Thoracic aorta (tissue), 2 donors: ENCODE data around the gene TGIF2. TPM values are rescaled to one million over a fixed set of nuclear protein-coding genes. Genes with fewer than 3 reads are reported as not detected.

ENCODE experiments used
- ATAC-seq: fragments of 150-250 bp; one replicate; pipeline ENCODE4 v1.8.0; 2017; ENCODE audit warnings: low read depth; ENCODE audit not compliant: insufficient number of reproducible peaks, low FRiP score
- DNase-seq: peaks from one replicate; pipeline ENCODE4 v3.0.0-alpha.2; 2020; ENCODE audit warnings: low spot score
- H3K27ac ChIP-seq, 2 donors: fragments of 200-600 bp; sonication (generic); 1 replicate in 1 of 2; 2 replicates in 1 of 2; pipeline ENCODE4 v1.5.1; 2016; ENCODE audit warnings: mild to moderate bottlenecking in 2 of 2, moderate library complexity in 2 of 2
- H3K27me3 ChIP-seq: fragments of 200-600 bp; sonication (generic); replicated peaks from 2 replicates; pipeline ENCODE4 v1.6.0; 2016; ENCODE audit warnings: mild to moderate bottlenecking; ENCODE audit not compliant: insufficient read depth
- H3K36me3 ChIP-seq: fragments of 200-600 bp; sonication (generic); one replicate; pipeline ENCODE4 v1.5.1; 2016
- H3K4me1 ChIP-seq, 2 donors: fragments of 200-600 bp; sonication (generic); 1 replicate in 1 of 2; 2 replicates in 1 of 2; pipeline versions ENCODE4 v1.5.1 to v1.6.0; 2016; ENCODE audit warnings: low read depth in 2 of 2, mild to moderate bottlenecking in 1 of 2; ENCODE audit not compliant: control insufficient read depth in 1 of 2
- H3K4me3 ChIP-seq: fragments of 200-600 bp; sonication (generic); 2 replicates; pipeline ENCODE4 v1.5.1; 2016; ENCODE audit warnings: mild to moderate bottlenecking
- H3K9me3 ChIP-seq: fragments of 200-600 bp; sonication (generic); 2 replicates; pipeline ENCODE4 v1.5.1; 2016
- total RNA-seq, 2 donors: library from RNA; depleted of rRNA; stranded (reverse); fragments of >200 nt; gene quantifications; one replicate each; pipeline versions ENCODE4 v1.1.0 to v1.2.3, GENCODE V29; 2016
- TF ChIP-seq, protein P1 (sequence below): fragments of 200-600 bp; sonication (generic); IDR thresholded peaks from one replicate; pipeline ENCODE4 v1.5.1; 2019; ENCODE audit warnings: antibody characterized with exemption

Gene TGIF2
- total RNA-seq, 2 donors from 2014 or later, result 13.4 to 14.2 TPM

DNA sequence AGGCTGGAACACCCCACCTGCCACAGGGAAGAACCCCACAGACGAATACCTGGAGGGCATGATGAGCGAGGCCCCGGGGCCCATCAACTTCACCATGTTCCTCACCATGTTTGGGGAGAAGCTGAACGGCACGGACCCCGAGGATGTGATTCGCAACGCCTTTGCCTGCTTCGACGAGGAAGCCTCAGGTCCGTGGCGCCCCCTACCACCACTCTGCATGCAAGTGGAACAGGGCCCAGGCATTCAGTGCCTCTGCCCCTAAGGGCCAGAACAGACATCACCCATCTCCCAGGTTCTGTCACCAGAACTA, 25.4 kb upstream of the TGIF2 start:
- Histone ChIP-seq H3K4me3 (no peak overlapping the region), H3K36me3 (peaks cover 37% of the 10 kb centered on the region)

DNA sequence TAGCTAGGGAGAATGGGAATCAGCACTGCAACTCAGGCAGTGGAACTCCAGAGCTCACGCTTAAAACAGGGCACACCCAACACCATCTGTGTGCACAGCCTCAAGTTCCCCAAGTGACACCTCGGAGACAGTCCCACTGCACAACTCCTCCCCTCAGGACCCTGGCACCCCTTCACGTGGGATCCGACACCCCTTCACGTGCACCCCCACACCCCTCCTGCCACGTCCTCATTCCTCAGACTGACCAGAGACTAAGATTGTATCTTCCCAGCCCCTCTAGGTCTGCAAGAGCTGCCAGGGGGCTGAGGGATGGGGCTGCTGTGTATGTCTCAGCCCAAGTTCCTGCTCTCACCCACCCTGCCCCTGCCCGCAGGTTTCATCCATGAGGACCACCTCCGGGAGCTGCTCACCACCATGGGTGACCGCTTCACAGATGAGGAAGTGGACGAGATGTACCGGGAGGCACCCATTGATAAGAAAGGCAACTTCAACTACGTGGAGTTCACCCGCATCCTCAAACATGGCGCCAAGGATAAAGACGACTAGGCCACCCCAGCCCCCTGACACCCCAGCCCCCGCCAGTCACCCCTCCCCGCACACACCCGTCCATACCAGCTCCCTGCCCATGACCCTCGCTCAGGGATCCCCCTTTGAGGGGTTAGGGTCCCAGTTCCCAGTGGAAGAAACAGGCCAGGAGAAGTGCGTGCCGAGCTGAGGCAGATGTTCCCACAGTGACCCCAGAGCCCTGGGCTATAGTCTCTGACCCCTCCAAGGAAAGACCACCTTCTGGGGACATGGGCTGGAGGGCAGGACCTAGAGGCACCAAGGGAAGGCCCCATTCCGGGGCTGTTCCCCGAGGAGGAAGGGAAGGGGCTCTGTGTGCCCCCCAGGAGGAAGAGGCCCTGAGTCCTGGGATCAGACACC, 24.4 kb upstream of the TGIF2 start:
- H3K4me1 ChIP-seq, result peaks cover 12 to 68% of the 10 kb centered on the region in 2 donors
- no peak for DNase-seq
- no peak overlapping the region for H3K4me3 ChIP-seq
- H3K27ac ChIP-seq, result peak overlapping the region in 1 of 2 donors; percentile 66
- TF ChIP-seq, protein P1, sequence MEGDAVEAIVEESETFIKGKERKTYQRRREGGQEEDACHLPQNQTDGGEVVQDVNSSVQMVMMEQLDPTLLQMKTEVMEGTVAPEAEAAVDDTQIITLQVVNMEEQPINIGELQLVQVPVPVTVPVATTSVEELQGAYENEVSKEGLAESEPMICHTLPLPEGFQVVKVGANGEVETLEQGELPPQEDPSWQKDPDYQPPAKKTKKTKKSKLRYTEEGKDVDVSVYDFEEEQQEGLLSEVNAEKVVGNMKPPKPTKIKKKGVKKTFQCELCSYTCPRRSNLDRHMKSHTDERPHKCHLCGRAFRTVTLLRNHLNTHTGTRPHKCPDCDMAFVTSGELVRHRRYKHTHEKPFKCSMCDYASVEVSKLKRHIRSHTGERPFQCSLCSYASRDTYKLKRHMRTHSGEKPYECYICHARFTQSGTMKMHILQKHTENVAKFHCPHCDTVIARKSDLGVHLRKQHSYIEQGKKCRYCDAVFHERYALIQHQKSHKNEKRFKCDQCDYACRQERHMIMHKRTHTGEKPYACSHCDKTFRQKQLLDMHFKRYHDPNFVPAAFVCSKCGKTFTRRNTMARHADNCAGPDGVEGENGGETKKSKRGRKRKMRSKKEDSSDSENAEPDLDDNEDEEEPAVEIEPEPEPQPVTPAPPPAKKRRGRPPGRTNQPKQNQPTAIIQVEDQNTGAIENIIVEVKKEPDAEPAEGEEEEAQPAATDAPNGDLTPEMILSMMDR, result no peak
- peaks cover 37% of the 10 kb centered on the region for H3K36me3 ChIP-seq
- H3K27me3 ChIP-seq, result no peaks in the 10 kb centered on the region
- H3K9me3 ChIP-seq, result no peaks in the 10 kb centered on the region
- no peak for ATAC-seq

More for the DNA sequence above, 25.4 kb upstream of the TGIF2 start:
- TF ChIP-seq, protein P1, result no peak
- H3K4me1 ChIP-seq, result peaks cover 12 to 76% of the 10 kb centered on the region in 2 donors
- peak overlapping the region in 1 of 2 donors; percentile 57 for H3K27ac ChIP-seq
- no peak for ATAC-seq
- H3K9me3 ChIP-seq, result no peaks in the 10 kb centered on the region
- no peak for DNase-seq
- H3K27me3 ChIP-seq, result no peaks in the 10 kb centered on the region

DNA sequence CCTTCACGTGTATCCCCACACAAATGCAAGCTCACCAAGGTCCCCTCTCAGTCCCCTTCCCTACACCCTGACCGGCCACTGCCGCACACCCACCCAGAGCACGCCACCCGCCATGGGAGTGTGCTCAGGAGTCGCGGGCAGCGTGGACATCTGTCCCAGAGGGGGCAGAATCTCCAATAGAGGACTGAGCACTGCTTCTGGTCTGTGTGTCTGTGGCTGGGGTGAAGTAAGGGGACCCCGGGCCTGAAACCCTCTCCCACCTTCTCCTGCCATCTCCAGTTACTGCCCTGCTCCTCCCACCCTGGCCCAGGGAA, 23.8 kb upstream of the TGIF2 start:
- Histone ChIP-seq H3K4me3 (no peak overlapping the region), H3K27ac (peak overlapping the region; percentile 66 to 75), H3K4me1 (peaks cover 11 to 62% of the 10 kb centered on the region in 2 donors), H3K27me3 (no peaks in the 10 kb centered on the region), H3K9me3 (no peaks in the 10 kb centered on the region), H3K36me3 (peaks cover 37% of the 10 kb centered on the region)
- TF ChIP-seq, protein P1, result no peak
- ATAC-seq, result no peak
- DNase-seq, result no peak

DNA sequence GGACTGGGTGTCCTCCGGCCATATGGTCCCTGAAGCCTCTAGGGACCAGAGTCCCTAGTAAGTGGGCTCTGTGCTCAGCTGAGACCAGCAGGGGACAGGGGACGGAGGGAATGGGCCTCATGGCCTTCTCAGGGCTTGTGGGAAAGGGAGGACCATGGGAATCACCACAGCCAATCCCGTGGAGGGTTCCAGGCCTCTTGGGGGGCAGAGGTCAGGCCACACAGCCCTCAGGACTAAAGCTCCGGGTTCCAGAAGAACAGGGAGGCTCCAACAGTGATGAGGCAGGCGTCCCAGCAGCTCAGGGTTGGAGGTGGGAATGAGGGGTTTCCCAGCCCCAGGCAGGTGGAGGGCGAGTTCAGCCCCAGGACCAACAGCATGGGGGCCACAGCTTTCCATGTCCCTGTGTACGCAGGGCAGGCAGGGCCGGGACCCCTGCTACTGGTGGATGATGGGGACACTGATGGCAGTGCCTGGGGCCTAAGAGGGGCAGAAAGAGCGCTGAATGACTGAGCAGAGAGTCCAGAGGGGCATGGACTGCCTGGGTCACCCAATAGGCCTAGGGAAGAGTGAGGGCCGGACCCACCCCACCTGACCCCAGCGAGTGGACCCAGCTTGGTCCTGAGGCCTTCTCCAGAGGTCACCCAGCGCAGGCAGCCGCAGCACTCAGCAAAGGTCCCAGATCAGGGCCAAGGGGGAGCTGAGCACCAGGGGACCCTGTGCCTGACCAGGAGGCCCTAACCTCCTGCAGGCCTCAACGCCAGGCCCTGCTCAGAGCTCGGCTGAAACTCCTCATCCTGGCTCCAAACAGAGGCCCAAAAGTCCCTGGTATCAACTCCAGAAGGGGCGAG, 23.2 kb upstream of the TGIF2 start:
- H3K27me3 ChIP-seq, result no peaks in the 10 kb centered on the region
- DNase-seq (no peak), ATAC-seq (no peak)
- TF ChIP-seq, protein P1, result no peak
- H3K36me3 ChIP-seq, result peaks cover 31% of the 10 kb centered on the region
- no peak overlapping the region for H3K4me3 ChIP-seq
- peaks cover 5 to 56% of the 10 kb centered on the region in 2 donors for H3K4me1 ChIP-seq
- no peaks in the 10 kb centered on the region for H3K9me3 ChIP-seq
- peak overlapping the region; percentile 66 to 75 for H3K27ac ChIP-seq

DNA sequence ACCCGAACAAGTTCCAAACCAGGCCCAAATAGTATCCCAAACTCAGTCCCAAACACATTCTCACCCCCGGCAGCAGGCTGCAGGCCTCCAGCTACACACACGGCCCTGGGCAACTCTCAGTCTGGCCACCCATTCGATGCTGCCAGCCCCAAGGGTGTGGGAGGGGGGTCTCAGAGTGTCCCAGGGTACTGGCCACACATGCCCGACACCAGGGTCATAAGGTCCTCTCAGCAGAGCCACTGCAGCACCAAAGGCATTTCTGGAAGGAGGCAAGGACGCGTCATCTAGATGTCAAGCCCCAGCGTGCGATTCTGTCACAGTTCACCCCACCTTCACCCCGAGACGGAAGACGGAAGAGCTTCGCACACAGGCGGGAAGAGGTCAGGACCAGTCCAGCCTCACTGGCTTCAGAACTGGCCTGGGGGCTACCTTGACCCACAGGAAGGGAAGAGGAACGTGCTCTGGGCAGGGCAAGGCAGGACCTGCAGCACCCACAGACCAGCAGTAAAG, 22.6 kb upstream of the TGIF2 start:
- peaks cover 4 to 50% of the 10 kb centered on the region in 2 donors for H3K4me1 ChIP-seq
- no peak for DNase-seq
- ATAC-seq, result no peak
- no peaks in the 10 kb centered on the region for H3K27me3 ChIP-seq
- H3K36me3 ChIP-seq, result peaks cover 24% of the 10 kb centered on the region
- H3K4me3 ChIP-seq, result no peak overlapping the region
- TF ChIP-seq, protein P1, result no peak
- no peaks in the 10 kb centered on the region for H3K9me3 ChIP-seq
- peak overlapping the region; percentile 66 to 75 for H3K27ac ChIP-seq
